Subcutaneous adipose tissue (tissue), 4 donors: ENCODE data around the gene AP5B1. TPM values are rescaled to one million over a fixed set of nuclear protein-coding genes. Genes with fewer than 3 reads are reported as not detected.

ENCODE experiments used
- CTCF ChIP-seq: fragments of 450-650 bp; IDR thresholded peaks from one replicate; pipeline ENCODE4 v1.5.1; 2016; ENCODE audit warnings: low read depth, mild to moderate bottlenecking, control low read depth, antibody characterized with exemption, moderate library complexity
- total RNA-seq, 4 donors: library from RNA; depleted of rRNA; stranded (reverse); fragments of >200 nt; gene quantifications; one replicate each; pipeline ENCODE4 v1.1.0, GENCODE V29; 2016

AP5B1 gene
- total RNA-seq, 4 donors from 2014 or later: 7.0 to 30.0 (median 14.6) TPM

DNA sequence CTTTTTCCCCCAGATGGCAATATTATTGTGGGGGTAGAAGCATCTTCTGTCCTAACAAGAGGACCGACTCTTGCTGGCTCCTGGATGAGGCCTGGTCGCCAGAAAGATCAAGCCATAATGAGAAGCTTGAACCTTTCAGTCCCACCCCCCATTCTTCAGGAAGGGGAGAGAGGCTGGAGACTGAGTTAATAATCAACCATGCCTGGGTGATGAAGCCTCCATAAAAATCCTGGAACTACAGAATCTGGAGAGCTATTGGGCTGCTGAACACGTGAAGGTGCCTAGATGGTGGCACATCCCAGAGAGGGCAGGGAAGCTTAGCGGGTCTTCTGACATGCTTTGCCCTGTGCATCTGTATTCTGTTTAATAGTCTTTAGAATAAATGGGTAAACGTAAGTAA is 16.3 kb downstream of the AP5B1 start:
- no peak for TF ChIP-seq CTCF

DNA sequence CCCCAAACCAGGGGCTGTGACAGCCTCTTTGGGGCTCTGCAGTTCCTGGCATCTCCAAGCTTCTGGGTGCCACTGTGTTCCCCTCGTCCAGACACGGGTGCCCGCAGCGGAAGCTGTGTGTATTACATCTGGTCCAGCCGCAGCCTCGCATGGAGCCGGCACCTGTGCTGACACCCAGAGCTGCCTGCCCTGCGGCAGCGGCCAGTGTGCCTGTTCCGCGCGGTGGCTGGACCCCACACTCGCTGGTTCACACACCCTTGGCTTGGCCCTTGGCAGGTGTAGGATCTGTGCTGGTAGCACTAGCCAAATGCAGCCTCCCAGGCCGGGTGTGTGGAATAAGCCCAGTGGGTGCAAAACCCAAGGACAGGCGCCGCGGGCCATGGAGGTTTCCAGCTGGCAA is 35.7 kb downstream of the AP5B1 start:
- no peak for TF ChIP-seq CTCF

GRCh38 chr11:65744699-65745042 is 36.1 kb downstream of the AP5B1 start:
- no peak for TF ChIP-seq CTCF

GRCh38 chr11:65744026-65744698 is 36.6 kb downstream of the AP5B1 start:
- no peak for TF ChIP-seq CTCF

DNA sequence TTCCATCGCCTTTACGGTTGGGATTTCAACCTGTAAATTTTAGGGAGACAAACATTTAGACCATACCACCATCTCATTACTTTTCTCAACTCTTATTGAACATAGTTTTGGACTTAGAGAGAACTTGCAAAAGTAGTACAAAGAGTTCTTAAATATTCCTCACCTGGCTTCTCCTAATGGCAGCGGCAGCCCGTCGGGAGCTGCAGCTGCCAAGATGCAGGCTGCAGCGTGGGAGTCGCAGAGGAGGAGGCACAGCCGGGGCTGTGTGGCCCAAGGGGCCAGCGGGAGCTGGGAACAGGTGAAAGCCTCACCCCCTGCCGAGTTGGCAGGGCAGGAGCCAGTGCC is 37.1 kb downstream of the AP5B1 start:
- TF ChIP-seq CTCF: no peak

DNA sequence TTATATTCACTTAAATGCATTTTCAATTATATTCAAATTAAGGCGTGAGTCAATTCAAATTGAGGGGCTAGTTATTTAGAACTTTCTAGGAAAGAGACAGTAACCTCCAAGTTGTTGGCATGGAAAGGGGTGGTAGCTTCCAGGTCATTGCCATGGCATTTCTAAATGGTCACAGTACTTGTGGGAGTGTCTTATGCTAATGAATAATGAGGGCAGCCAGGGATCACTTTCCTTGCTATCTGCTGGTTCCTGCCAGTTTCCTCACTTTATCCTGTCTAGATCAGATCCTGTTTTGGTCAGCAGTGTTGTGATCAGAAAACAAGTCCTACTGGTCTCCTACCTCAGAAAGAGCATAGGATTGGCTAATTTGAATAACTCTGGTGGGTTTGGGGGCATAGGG is 38.4 kb downstream of the AP5B1 start:
- no peak for TF ChIP-seq CTCF

DNA sequence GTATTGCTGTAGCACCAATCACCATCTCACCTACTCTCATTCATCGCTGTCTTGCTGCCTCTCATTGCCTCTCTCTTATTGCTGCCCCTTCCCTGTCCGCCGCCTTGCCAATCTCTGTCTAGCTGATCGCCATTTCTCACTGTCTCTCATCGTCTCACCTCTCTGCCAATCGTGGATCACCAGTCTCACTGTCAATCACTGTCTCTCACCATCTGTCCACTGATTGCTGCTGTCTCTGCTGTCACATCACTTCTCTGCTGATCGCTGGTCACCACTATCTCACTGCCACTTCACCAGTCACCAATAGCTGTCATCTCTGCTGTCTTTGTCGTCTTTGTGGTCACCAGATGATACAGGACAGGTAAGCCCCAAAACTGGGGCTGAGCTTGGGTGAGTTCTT is 39.6 kb downstream of the AP5B1 start:
- no peak for TF ChIP-seq CTCF
